Measurements from ENCODE around the gene BEND7. TPM values are rescaled to one million over a fixed set of nuclear protein-coding genes. Genes with fewer than 3 reads are reported as not detected.

Gene BEND7
- total RNA-seq, 4 donors from 2014 or later: 9.7 to 22.2 (median 14.3) TPM

DNA sequence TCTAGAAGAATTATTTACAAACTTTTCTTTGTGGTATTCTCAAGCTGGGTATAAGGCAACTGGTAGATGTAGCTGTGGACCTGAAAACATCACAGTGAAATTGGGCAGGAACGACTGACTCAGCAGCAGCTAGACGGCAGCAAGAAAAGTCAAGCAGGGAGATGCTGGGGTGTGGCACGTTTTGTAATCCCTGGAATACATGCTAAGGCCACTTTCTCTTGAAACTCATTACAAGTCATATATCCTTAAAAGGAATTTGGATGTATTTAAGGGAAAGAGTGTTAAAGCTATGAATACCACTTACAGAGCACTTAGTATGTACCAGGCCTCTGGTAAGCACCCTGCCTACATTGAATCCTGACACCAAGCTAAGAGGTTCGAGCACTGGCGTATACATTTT lies 17.4 kb downstream of the BEND7 start:
- ATAC-seq (ENCODE audit: low FRiP score) (no peak), DNase-seq (ENCODE audit: low spot score) (no peak)
- TF ChIP-seq, protein P1, sequence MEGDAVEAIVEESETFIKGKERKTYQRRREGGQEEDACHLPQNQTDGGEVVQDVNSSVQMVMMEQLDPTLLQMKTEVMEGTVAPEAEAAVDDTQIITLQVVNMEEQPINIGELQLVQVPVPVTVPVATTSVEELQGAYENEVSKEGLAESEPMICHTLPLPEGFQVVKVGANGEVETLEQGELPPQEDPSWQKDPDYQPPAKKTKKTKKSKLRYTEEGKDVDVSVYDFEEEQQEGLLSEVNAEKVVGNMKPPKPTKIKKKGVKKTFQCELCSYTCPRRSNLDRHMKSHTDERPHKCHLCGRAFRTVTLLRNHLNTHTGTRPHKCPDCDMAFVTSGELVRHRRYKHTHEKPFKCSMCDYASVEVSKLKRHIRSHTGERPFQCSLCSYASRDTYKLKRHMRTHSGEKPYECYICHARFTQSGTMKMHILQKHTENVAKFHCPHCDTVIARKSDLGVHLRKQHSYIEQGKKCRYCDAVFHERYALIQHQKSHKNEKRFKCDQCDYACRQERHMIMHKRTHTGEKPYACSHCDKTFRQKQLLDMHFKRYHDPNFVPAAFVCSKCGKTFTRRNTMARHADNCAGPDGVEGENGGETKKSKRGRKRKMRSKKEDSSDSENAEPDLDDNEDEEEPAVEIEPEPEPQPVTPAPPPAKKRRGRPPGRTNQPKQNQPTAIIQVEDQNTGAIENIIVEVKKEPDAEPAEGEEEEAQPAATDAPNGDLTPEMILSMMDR (IDR thresholded peaks at IDR 0.05): no peak

DNA sequence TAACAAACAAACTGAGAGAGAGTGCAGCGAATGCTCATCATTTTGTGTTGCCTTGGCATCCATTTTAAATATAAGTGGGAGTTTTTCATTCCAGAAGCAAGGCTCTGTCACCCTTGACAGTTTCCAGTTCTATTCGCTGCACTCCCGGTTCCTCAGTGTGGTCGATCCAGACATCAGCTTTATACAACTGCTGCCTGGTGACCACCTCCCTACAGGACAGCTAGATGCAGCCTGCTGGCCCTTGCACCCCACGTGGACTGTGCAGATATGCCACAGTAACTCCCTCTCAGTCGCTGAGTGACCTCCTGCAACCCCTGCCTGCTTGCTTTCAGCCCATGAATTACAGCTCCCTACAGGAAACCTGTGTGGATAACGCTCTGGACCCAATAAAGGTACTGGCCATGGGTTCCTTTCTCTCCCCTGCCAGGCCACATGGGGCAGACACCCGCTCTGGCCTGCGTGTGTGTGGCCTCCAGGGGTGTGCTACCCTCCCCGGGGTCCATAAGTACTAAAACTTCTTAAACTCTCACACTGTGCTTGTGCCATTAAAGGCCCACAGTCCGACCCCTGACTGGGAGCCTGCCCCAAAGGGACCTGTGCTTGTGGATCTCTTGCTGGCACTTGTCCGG lies 23.6 kb downstream of the BEND7 start:
- DNase-seq (ENCODE audit: low spot score): no peak
- TF ChIP-seq, protein P1 (IDR thresholded peaks at IDR 0.05): no peak
- ATAC-seq (ENCODE audit: low FRiP score): no peak

DNA sequence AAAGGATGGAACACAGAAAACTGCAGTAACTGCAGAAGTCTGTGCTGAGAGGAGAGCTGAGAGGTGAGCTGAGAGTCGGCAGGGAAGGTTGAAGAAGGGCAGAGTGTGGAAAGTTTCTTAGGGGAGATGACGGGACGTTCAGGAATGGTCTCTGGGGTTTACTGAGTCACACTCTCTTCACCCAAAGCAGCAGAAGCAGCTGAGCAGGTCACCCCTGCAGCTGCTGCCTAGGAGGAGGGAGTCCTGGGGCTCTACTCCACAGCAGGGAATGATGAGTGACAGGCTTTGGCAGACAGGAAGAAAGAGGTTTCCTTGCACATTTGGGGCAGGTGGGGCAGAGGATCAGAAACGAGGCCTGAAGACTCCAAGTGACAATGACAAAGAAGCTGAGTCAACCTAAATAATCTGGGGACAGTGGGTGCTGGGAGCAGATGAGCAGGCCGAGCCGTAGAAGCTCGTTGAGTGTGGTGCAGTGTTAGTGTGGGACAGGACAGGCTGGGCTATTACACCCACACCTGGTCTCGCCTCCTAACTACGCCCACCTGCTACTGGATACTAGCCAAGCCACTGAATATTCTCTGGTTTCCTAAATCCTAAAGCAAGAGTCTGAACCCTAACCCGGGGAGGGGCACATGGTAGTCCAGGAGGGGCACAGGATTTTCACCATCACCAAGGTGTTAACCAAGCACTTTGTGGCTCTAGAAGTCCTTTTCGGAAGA lies 24.9 kb downstream of the BEND7 start:
- TF ChIP-seq, protein P1 (IDR thresholded peaks at IDR 0.05): no peak
- DNase-seq (ENCODE audit: low spot score): no peak
- no peak for ATAC-seq (ENCODE audit: low FRiP score)

DNA sequence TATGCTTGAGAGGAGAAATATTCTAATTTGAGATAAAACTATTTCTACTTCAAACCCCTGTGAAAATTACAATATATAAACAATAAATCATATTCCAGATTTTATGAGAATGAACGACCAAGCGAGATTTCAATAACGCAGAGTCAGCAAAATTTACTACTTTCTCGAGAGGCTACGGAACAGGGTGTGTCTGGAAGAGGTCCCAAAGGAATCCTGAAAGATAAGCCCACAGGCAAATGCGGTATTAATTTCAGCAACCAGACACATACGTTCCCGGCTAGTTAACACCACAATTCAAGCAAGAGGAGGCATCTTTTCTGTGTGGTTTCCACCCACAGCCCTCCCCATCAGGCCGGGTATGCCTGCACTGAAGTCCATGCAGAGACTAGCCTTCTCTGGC lies 26.4 kb downstream of the BEND7 start:
- ATAC-seq (ENCODE audit: low FRiP score) (no peak), DNase-seq (ENCODE audit: low spot score) (no peak)
- TF ChIP-seq, protein P1 (IDR thresholded peaks at IDR 0.05): no peak

DNA sequence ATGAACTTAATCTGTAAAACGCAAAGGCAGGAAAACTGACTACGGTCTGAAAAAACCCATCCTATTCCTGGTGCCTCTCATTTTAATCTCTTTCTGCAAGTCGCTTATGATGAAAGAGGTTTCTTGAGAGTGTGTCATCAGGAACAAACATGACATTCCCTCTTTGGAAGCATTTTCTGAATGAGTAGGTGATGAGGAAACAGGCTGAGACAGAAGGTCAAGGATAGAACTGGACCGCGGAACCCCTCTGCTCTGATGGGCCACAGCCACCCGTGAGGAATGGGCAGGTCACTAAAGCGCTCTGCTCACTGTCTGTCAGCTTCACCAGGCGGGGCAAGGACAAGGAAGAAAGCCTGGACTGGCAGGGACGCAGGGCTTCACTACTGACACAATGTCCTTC lies 28.6 kb downstream of the BEND7 start:
- ATAC-seq (ENCODE audit: low FRiP score) (no peak), DNase-seq (ENCODE audit: low spot score) (no peak)
- TF ChIP-seq, protein P1 (IDR thresholded peaks at IDR 0.05): no peak

DNA sequence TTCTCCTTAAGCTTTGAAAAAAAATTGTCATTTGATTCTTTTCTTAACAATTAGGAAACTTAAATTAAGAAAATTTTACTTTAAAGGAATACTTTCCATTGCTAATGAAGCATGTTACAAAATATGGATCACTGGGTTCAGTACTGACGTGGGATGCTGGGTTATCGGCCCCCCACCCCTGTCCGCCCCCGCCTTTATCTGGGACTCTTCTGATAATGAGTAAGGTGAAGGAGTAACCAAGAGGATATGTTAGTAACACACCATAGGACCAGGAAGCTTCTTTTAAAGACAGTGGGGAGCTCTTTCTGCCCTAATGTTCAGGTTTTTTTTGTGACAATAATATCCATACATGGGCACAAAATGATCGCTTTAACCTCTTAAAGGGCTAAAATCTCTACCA lies 29.7 kb downstream of the BEND7 start:
- ATAC-seq (ENCODE audit: low FRiP score): no peak
- no peak for DNase-seq (ENCODE audit: low spot score)
- TF ChIP-seq, protein P1 (IDR thresholded peaks at IDR 0.05): no peak

DNA sequence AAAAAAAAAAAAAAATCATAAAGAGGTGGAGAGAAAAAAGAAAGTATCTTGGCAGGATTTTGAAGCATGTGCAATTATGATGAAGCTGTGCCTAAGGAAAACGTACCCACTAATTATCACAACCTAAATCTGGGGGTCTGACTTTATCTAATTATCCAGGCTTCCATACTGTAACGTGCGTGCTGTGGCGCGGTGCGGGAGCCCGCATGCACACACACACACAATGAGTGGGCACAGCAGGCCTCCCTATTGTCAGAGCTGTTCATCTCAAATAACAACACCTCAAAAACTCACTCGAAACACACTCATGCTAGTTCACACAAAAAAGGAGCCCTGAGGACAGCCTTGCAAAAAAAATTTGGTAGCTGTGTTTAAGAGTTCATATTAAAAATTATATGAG lies 31.9 kb downstream of the BEND7 start:
- DNase-seq (ENCODE audit: low spot score): no peak
- TF ChIP-seq, protein P1 (IDR thresholded peaks at IDR 0.05): no peak
- ATAC-seq (ENCODE audit: low FRiP score): no peak

Measured in omental fat pad (tissue), 4 donors.